ENCODE measurements around the gene DCLK1.

Gene DCLK1

GRCh38 chr13:35780613-35781012 is 350.6 kb downstream of the DCLK1 start:
- DNase-seq: no peak

- no peak for DNase-seq
Measured at GRCh38 chr13:35771898-35772297, 359.3 kb downstream of the DCLK1 start.

GRCh38 chr13:35770756-35771297 is 360.4 kb downstream of the DCLK1 start:
- DNase-seq: no peak

- DNase-seq: no peak
Measured at GRCh38 chr13:35769812-35770211, 361.4 kb downstream of the DCLK1 start.

GRCh38 chr13:35768551-35768950 is 362.6 kb downstream of the DCLK1 start:
- DNase-seq: no peak

- DNase-seq: no peak
Measured at GRCh38 chr13:35768073-35768472, 363.1 kb downstream of the DCLK1 start.

- DNase-seq: no peak
Measured at GRCh38 chr13:35767256-35767976, 363.8 kb downstream of the DCLK1 start.

- DNase-seq: no peak
Measured at GRCh38 chr13:35766663-35767062, 364.5 kb downstream of the DCLK1 start.

GRCh38 chr13:35765941-35766340 is 365.2 kb downstream of the DCLK1 start:
- DNase-seq: no peak

- no peak for DNase-seq
Measured at GRCh38 chr13:35765366-35765765, 365.8 kb downstream of the DCLK1 start.

GRCh38 chr13:35764326-35765015 is 366.7 kb downstream of the DCLK1 start:
- no peak for DNase-seq

- no peak for DNase-seq
Measured at GRCh38 chr13:35763782-35764123, 367.4 kb downstream of the DCLK1 start.

GRCh38 chr13:35763060-35763781 is 368.0 kb downstream of the DCLK1 start:
- no peak for DNase-seq

GRCh38 chr13:35761440-35762252 is 369.5 kb downstream of the DCLK1 start:
- DNase-seq: no peak

GRCh38 chr13:35760735-35761281 is 370.4 kb downstream of the DCLK1 start:
- no peak for DNase-seq

- no peak for DNase-seq
Measured at GRCh38 chr13:35747594-35747993, 383.6 kb downstream of the DCLK1 start.

- no peak for DNase-seq
Measured at GRCh38 chr13:35744566-35745178, 386.5 kb downstream of the DCLK1 start.

- no peak for DNase-seq
Measured at GRCh38 chr13:35744144-35744543, 387.0 kb downstream of the DCLK1 start.

GRCh38 chr13:35743165-35743564 is 388.0 kb downstream of the DCLK1 start:
- no peak for DNase-seq

GRCh38 chr13:35741657-35742056 is 389.5 kb downstream of the DCLK1 start:
- DNase-seq: no peak

- no peak for DNase-seq
Measured at GRCh38 chr13:35736876-35737275, 394.3 kb downstream of the DCLK1 start.

- DNase-seq: no peak
Measured at GRCh38 chr13:35733827-35734226, 397.4 kb downstream of the DCLK1 start.

Measured in central memory CD4-positive, alpha-beta T cell (primary cell).